H1 (cell line): ENCODE data around the gene STK32C. TPM values are rescaled to one million over a fixed set of nuclear protein-coding genes. Genes with fewer than 3 reads are reported as not detected.

Experiments
- CTCF ChIA-PET: fragments of 300-600 bp; sonication (Branson Sonifier 250); formaldehyde crosslinking; loops from one replicate; lab custom pipeline; 2021; ENCODE audit not compliant: partially characterized antibody; lab: Charles Lee
- POLR2A ChIA-PET: fragments of 300-600 bp; sonication (Branson Sonifier 250); formaldehyde crosslinking; loops from one replicate; lab custom pipeline; 2021; ENCODE audit warnings: inconsistent platforms; ENCODE audit not compliant: partially characterized antibody; lab: Charles Lee
- DNase-seq, 2 experiments: peaks; one replicate each; pipeline versions ENCODE4 v3.0.0 to v3.0.0-alpha.2; 2010 to 2022; ENCODE audit warnings: low spot score in 2 of 2, low read depth in 1 of 2, mixed read lengths in 1 of 2
- FAIRE-seq: peaks from 2 replicates; lab custom pipeline; 2011; peaks lifted over from hg19 to GRCh38; lab: Jason Lieb, UNC
- H2AFZ ChIP-seq: 2 replicates; pipeline ENCODE4 v1.8.1; 2012; ENCODE audit warnings: low read length, inconsistent platforms
- H2AK5ac ChIP-seq: 2 replicates; pipeline ENCODE4 v1.6.1; 2013; ENCODE audit warnings: low read depth, low read length
- H2BK120ac ChIP-seq: replicated peaks from 2 replicates; pipeline ENCODE3; 2013; ENCODE audit warnings: low read depth, low read length, inconsistent platforms
- H2BK12ac ChIP-seq: 2 replicates; pipeline ENCODE4 v1.6.1; 2013; ENCODE audit warnings: low read depth, low read length
- H2BK15ac ChIP-seq: 2 replicates; pipeline ENCODE4 v1.6.1; 2013; ENCODE audit warnings: low read length
- H2BK20ac ChIP-seq: 2 replicates; pipeline ENCODE4 v1.6.1; 2013; ENCODE audit warnings: low read length
- H2BK5ac ChIP-seq: 2 replicates; pipeline ENCODE4 v1.6.1; 2013; ENCODE audit warnings: low read depth, low read length
- H3K14ac ChIP-seq: 2 replicates; pipeline ENCODE4 v1.6.1; 2013; ENCODE audit warnings: inconsistent platforms; ENCODE audit not compliant: insufficient read length
- H3K18ac ChIP-seq: 2 replicates; pipeline ENCODE4 v1.6.1; 2013; ENCODE audit warnings: low read length; ENCODE audit errors: extremely low read depth
- H3K23ac ChIP-seq: 2 replicates; pipeline ENCODE4 v1.6.1; 2013; ENCODE audit warnings: inconsistent platforms; ENCODE audit not compliant: insufficient read length
- H3K23me2 ChIP-seq: 2 replicates; pipeline ENCODE4 v1.6.1; 2013; ENCODE audit warnings: low read depth, low read length
- H3K27ac ChIP-seq: 2 replicates; pipeline ENCODE4 v1.6.1; 2011; ENCODE audit warnings: low read depth, low read length, inconsistent platforms
- H3K27me3 ChIP-seq, 4 experiments: replicated peaks in 1 of 4; 1 replicate in 1 of 4; 2 replicates in 3 of 4; pipeline versions ENCODE4 v1.6.1 to v1.8.1; 2011 to 2013; ENCODE audit warnings: low read length in 3 of 4, mild to moderate bottlenecking in 3 of 4, inconsistent platforms in 2 of 4, mixed read lengths in 2 of 4, moderate library complexity in 1 of 4; ENCODE audit not compliant: control insufficient read depth in 3 of 4, insufficient read depth in 3 of 4; ENCODE audit errors: extremely low read depth in 1 of 4
- H3K36me3 ChIP-seq, 4 experiments: 2 replicates each; pipeline versions ENCODE4 v1.6.1 to v1.8.1; 2011 to 2013; ENCODE audit warnings: mild to moderate bottlenecking in 4 of 4, low read length in 3 of 4, moderate library complexity in 2 of 4, control low read depth in 1 of 4, inconsistent platforms in 1 of 4; ENCODE audit not compliant: insufficient read depth in 4 of 4, control insufficient read depth in 2 of 4
- H3K4ac ChIP-seq: replicated peaks from 2 replicates; pipeline ENCODE3; 2013; ENCODE audit warnings: low read length, low read depth, mixed read lengths, inconsistent platforms; ENCODE audit not compliant: insufficient read length
- H3K4me1 ChIP-seq, 4 experiments: replicated peaks in 1 of 4; 1 replicate in 1 of 4; 2 replicates in 3 of 4; pipeline versions ENCODE4 v1.6.1 to v1.8.1; 2011 to 2013; ENCODE audit warnings: low read length in 3 of 4, inconsistent platforms in 2 of 4, mixed read lengths in 1 of 4; ENCODE audit not compliant: insufficient read depth in 4 of 4, control insufficient read depth in 3 of 4
- H3K4me2 ChIP-seq, 2 experiments: 2 replicates each; pipeline versions ENCODE4 v1.6.1 to v1.8.1; 2011 to 2013; ENCODE audit warnings: low read depth in 2 of 2, low read length in 2 of 2, control low read depth in 1 of 2, inconsistent platforms in 1 of 2, mild to moderate bottlenecking in 1 of 2; ENCODE audit not compliant: insufficient read depth in 1 of 2
- H3K4me3 ChIP-seq, 4 experiments: fragments of 200-600, 300-600 bp in 1 of 4; sonication (generic), shearing (Covaris generic), sonication (Bioruptor Twin) in 1 of 4; 2 replicates each; pipeline versions ENCODE4 v1.5.1 to v1.8.1; 2011 to 2016; ENCODE audit warnings: low read length in 4 of 4, low read depth in 3 of 4, control low read depth in 2 of 4, inconsistent platforms in 2 of 4, mild to moderate bottlenecking in 2 of 4, mixed read lengths in 1 of 4, moderate library complexity in 1 of 4; ENCODE audit not compliant: insufficient read depth in 2 of 4; ENCODE audit errors: extremely low read depth in 1 of 4
- H3K56ac ChIP-seq: replicated peaks from 2 replicates; pipeline ENCODE3; 2013; ENCODE audit warnings: low read depth, mild to moderate bottlenecking, mixed read lengths, low read length, inconsistent platforms; ENCODE audit not compliant: insufficient read length
- H3K79me1 ChIP-seq: 2 replicates; pipeline ENCODE4 v1.6.1; 2013; ENCODE audit warnings: low read depth, low read length, control low read depth
- H3K79me2 ChIP-seq, 2 experiments: 2 replicates each; pipeline versions ENCODE4 v1.6.1 to v1.8.1; 2012 to 2013; ENCODE audit warnings: low read length in 2 of 2, mild to moderate bottlenecking in 2 of 2, inconsistent platforms in 1 of 2; ENCODE audit not compliant: insufficient read depth in 2 of 2, control insufficient read depth in 1 of 2
- H3K9ac ChIP-seq, 4 experiments: replicated peaks in 1 of 4; 1 replicate in 1 of 4; 2 replicates in 3 of 4; pipeline versions ENCODE4 v1.6.1 to v1.8.1; 2011 to 2013; ENCODE audit warnings: low read depth in 3 of 4, low read length in 3 of 4, control low read depth in 2 of 4, mild to moderate bottlenecking in 2 of 4, moderate library complexity in 2 of 4, inconsistent platforms in 1 of 4; ENCODE audit errors: extremely low read depth in 1 of 4
- H3K9me3 ChIP-seq, 2 experiments: 2 replicates each; pipeline versions ENCODE4 v1.6.1 to v1.8.1; 2012 to 2013; ENCODE audit warnings: mild to moderate bottlenecking in 2 of 2, moderate library complexity in 2 of 2, control low read depth in 1 of 2, inconsistent platforms in 1 of 2, low read depth in 1 of 2, low read length in 1 of 2, mixed read lengths in 1 of 2; ENCODE audit not compliant: insufficient read depth in 2 of 2
- H4K20me1 ChIP-seq, 2 experiments: replicated peaks in 1 of 2; 2 replicates each; pipeline versions ENCODE3 to v1.8.1; 2011 to 2013; ENCODE audit warnings: inconsistent platforms in 2 of 2, low read length in 2 of 2, mild to moderate bottlenecking in 1 of 2; ENCODE audit not compliant: insufficient read depth in 2 of 2, control insufficient read depth in 1 of 2
- H4K5ac ChIP-seq: 2 replicates; pipeline ENCODE4 v1.6.1; 2013; ENCODE audit warnings: low read length, low read depth, mixed read lengths, inconsistent platforms; ENCODE audit not compliant: insufficient read length
- H4K8ac ChIP-seq: 2 replicates; pipeline ENCODE4 v1.8.0; 2013; ENCODE audit warnings: mild to moderate bottlenecking, moderate library complexity, low read length, inconsistent platforms; ENCODE audit not compliant: insufficient read depth; ENCODE audit errors: extremely low read depth
- H4K91ac ChIP-seq: replicated peaks from 2 replicates; pipeline ENCODE3; 2013; ENCODE audit warnings: low read length, mixed read lengths, inconsistent platforms; ENCODE audit not compliant: insufficient read length
- ASH2L ChIP-seq: fragments of 200-600, 300-600 bp; sonication (generic); IDR thresholded peaks from one replicate; pipeline ENCODE4 v1.7.1; 2017; ENCODE audit warnings: low read length
- BACH1 ChIP-seq: IDR thresholded peaks from 2 replicates; pipeline ENCODE4 v1.6.1; 2012; ENCODE audit warnings: low read length, improper control_type of control experiment
- CBX5 ChIP-seq: fragments of 300-800, 300-1000 bp; sonication (generic); IDR thresholded peaks from 2 replicates; pipeline ENCODE4 v1.7.1; 2016; ENCODE audit warnings: antibody characterized with exemption, low read length, low read depth
- CHD1 ChIP-seq: IDR thresholded peaks from 2 replicates; pipeline ENCODE4 v1.6.1; 2012; ENCODE audit warnings: low read depth, low read length, improper control_type of control experiment
- EP300 ChIP-seq, 2 experiments: IDR thresholded peaks; 1 replicate in 1 of 2; 2 replicates in 1 of 2; pipeline ENCODE4 v1.6.1; 2011 to 2012; ENCODE audit warnings: low read depth in 2 of 2, low read length in 2 of 2, mild to moderate bottlenecking in 2 of 2, borderline replicate concordance in 1 of 2, inconsistent platforms in 1 of 2, moderate library complexity in 1 of 2
- KDM5A ChIP-seq: fragments of 200-600 bp; IDR thresholded peaks from 2 replicates; pipeline ENCODE4 v1.7.1; 2012; ENCODE audit warnings: mild to moderate bottlenecking, low read length, inconsistent platforms, mixed read lengths
- MAX ChIP-seq: IDR thresholded peaks from 2 replicates; pipeline ENCODE4 v1.6.1; 2012; ENCODE audit warnings: inconsistent platforms
- POLR2AphosphoS5 ChIP-seq: IDR thresholded peaks from 2 replicates; pipeline ENCODE4 v1.6.1; 2011; ENCODE audit warnings: low read depth, low read length
- RXRA ChIP-seq: IDR thresholded peaks from 2 replicates; pipeline ENCODE4 v1.6.1; 2011; ENCODE audit warnings: low read depth, mild to moderate bottlenecking, low read length, moderate library complexity; ENCODE audit not compliant: insufficient read depth
- SIN3A ChIP-seq, 2 experiments: IDR thresholded peaks in 1 of 2; conservative IDR thresholded peaks in 1 of 2; 2 replicates each; pipeline ENCODE4 v1.6.1; 2011 to 2012; ENCODE audit warnings: low read length in 2 of 2, improper control_type of control experiment in 1 of 2, low read depth in 1 of 2, mild to moderate bottlenecking in 1 of 2
- SP1 ChIP-seq: IDR thresholded peaks from 2 replicates; pipeline ENCODE4 v1.6.1; 2011; ENCODE audit warnings: low read depth, low read length
- TCF12 ChIP-seq: IDR thresholded peaks from 2 replicates; pipeline ENCODE4 v1.6.1; 2011; ENCODE audit warnings: low read depth, mild to moderate bottlenecking, low read length
- WGBS, 2 experiments: shearing (Covaris generic) in 1 of 2; methylation state at CpG; one replicate each; pipeline versions ENCODE4 v1.1.6 to v1.1.7; 2013 to 2015; ENCODE audit warnings: low lambda C conversion rate in 2 of 2, mixed read lengths in 2 of 2, inconsistent platforms in 1 of 2, low coverage in 1 of 2, missing lambda C conversion rate in 1 of 2; ENCODE audit not compliant: insufficient replicate concordance in 2 of 2, insufficient coverage in 1 of 2, insufficient read length in 1 of 2; ENCODE audit errors: extremely low coverage in 1 of 2, missing lambda C conversion rate in 1 of 2; 5-methylcytosine and 5-hydroxymethylcytosine counted together
- polyA plus RNA-seq, 7 experiments: library from polyadenylated mRNA; depleted of rRNA in 3 of 7; stranded (reverse) in 5 of 7; unstranded in 2 of 7; fragments of >200 nt in 5 of 7; fragments of 200-250 nt in 2 of 7; gene quantifications; 1 replicate in 5 of 7; 2 replicates in 1 of 7; 4 replicates in 1 of 7; pipeline versions ENCODE4 v1.2.1 to v1.2.3, GENCODE V29; 2011 to 2013; ENCODE audit warnings: missing spikeins in 2 of 7, mixed read lengths in 2 of 7
- total RNA-seq: library from RNA; stranded (reverse); fragmentation: NEBNext Ultra II Directional; extraction: Animal tissue kit (Norgen Biotek cat#: 25700); gene quantifications from 2 replicates; pipeline ENCODE4 v1.2.1, GENCODE V29; 2021

The STK32C gene
- total and polyA plus RNA-seq, 2 of the 8 experiments (the other 6 are each of a cell fraction or from before 2014, with no cell fraction given), result 10.6 to 15.6 TPM

- Histone ChIP-seq H2BK15ac (no peak overlapping the region), H3K27me3 (peaks cover 20 to 43% (median 38%) of the 10 kb centered on the region in 4 experiments; a peak in 6 of 7 replicates), H3K79me1 (no peaks in the 10 kb centered on the region)
- TF ChIP-seq TCF12 (no peak), KDM5A (no peak), SIN3A (conservative IDR thresholded peaks at IDR 0.05 in 1 of 2, IDR thresholded peaks at IDR 0.05 in 1 of 2; ENCODE audit: low read depth in 1 of 2, low read length in 2 of 2) (peak in 1 of 2 experiments; percentile 63; a peak in 1 of 4 replicates), MAX (peak; percentile 82), RXRA (no peak), POLR2AphosphoS5 (no peak), BACH1 (peak; percentile 25; the same call in 1 of the 2 replicates), SP1 (no peak), EP300 (IDR thresholded peaks at IDR 0.05; ENCODE audit: borderline replicate concordance in 1 of 2, low read depth in 2 of 2, low read length in 2 of 2) (no peak), ASH2L (peak; percentile 43), CBX5 (no peak), CHD1 (no peak)
Measured at GRCh38 chr10:132306864-132307751, 642 bp downstream of the STK32C start.

More at GRCh38 chr10:132306864-132307751, 642 bp downstream of the STK32C start:
- Histone ChIP-seq H2AK5ac (no peak overlapping the region), H3K9me3 (peaks cover 10 to 13% of the 10 kb centered on the region in 2 experiments), H3K4me1 (peaks cover 1 to 9% (median 4%) of the 10 kb centered on the region in 4 experiments; a peak in 5 of 7 replicates), H3K4ac (no peak overlapping the region), H4K20me1 (peaks cover 0 to 1% of the 10 kb centered on the region in 2 experiments), H3K36me3 (no peaks in the 10 kb centered on the region), H3K14ac (no peak overlapping the region), H3K23ac (no peak overlapping the region), H3K23me2 (peaks cover 13% of the 10 kb centered on the region; the same call in 1 of the 2 replicates), H4K5ac (no peak overlapping the region), H3K56ac (no peak overlapping the region), H3K9ac (no peak overlapping the region), H4K91ac (no peak overlapping the region), H2BK5ac (no peak overlapping the region), H2BK12ac (no peak overlapping the region), H4K8ac (peak overlapping the region; percentile 35; the same call in 1 of the 2 replicates), H3K4me3 (peak overlapping the region; percentile 25 to 66 (median 38)), H3K4me2 (peak overlapping the region; percentile 75 to 79), H2BK20ac (no peak overlapping the region), H3K79me2 (no peaks in the 10 kb centered on the region), H3K18ac (no peak overlapping the region), H2BK120ac (no peak overlapping the region), H2AFZ (no peak overlapping the region), H3K27ac (no peak overlapping the region)
- no peak for DNase-seq
- no peak for FAIRE-seq
- CTCF ChIA-PET, result interaction anchor here (0.9 to 1.0 kb wide), 2 partner anchors 9 to 34 kb away, joined by 3 to 4 read pairs; no protein-coding TSS in a partner anchor
- POLR2A ChIA-PET, result no interaction called here
- 16% methylated on average over 64 of the region's 98 CpGs; no CpG with 5 or more reads in 1 of the 2 experiments for WGBS, 2 experiments
